ENCODE data around the gene AHRR.

Gene AHRR

GRCh38 chr5:385321-385720 lies 63.8 kb downstream of the AHRR start:
- TF ChIP-seq, protein P1, sequence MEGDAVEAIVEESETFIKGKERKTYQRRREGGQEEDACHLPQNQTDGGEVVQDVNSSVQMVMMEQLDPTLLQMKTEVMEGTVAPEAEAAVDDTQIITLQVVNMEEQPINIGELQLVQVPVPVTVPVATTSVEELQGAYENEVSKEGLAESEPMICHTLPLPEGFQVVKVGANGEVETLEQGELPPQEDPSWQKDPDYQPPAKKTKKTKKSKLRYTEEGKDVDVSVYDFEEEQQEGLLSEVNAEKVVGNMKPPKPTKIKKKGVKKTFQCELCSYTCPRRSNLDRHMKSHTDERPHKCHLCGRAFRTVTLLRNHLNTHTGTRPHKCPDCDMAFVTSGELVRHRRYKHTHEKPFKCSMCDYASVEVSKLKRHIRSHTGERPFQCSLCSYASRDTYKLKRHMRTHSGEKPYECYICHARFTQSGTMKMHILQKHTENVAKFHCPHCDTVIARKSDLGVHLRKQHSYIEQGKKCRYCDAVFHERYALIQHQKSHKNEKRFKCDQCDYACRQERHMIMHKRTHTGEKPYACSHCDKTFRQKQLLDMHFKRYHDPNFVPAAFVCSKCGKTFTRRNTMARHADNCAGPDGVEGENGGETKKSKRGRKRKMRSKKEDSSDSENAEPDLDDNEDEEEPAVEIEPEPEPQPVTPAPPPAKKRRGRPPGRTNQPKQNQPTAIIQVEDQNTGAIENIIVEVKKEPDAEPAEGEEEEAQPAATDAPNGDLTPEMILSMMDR (IDR thresholded peaks at IDR 0.05; ENCODE audit: insufficient read depth, low read depth, low read length, missing control alignments): no peak
- no peak overlapping the region for H3K4me3 ChIP-seq (ENCODE audit: low read depth, low read length)
- no peak for DNase-seq (ENCODE audit: low read depth)

DNA sequence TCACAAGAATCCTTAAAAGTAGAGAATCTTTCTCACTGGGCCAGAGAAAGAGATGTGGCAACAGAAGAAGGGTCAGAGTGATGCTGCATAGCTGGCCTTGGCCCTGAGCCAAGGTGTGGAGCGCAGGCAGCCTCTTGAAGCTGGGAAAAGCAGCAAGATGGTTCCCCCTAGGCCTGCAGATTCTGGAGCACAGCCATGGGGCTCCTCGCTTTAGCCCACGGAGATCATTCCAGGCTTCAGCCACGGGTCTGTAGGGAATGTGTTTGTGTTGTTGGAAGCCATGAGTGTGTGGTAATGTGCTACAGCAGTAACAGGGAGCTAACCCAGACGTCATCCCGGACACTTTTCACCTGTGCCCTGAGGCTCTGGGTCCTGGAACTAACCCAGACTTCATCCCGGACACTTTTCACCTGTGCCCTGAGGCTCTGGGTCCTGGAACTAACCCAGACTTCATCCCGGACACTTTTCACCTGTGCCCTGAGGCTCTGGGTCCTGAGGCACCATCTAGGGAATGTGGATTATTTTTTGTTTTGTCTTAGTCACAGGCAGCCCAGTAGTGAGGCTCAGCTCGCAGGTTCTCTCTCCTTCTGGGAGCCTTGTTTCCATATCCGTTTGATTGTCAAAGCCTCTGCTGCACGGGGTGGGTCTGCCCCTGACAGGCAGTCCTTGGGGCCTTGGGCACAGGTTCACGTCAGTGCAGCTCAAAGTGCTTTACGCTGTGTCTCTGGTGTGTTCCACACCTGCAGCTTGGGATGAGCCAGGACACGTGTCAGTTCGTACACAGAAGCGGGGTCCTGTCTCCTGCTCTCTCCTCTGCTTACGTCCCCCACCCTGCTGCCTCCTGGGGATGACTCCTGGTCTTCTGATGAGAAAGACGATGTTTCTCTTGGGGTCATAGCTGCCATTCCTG lies 65.2 kb downstream of the AHRR start:
- TF ChIP-seq, protein P1 (IDR thresholded peaks at IDR 0.05; ENCODE audit: insufficient read depth, low read depth, low read length, missing control alignments): no peak
- DNase-seq (ENCODE audit: low read depth): no peak
- no peak overlapping the region for H3K4me3 ChIP-seq (ENCODE audit: low read depth, low read length)

GRCh38 chr5:387491-388265 lies 66.2 kb downstream of the AHRR start:
- no peak overlapping the region for H3K4me3 ChIP-seq (ENCODE audit: low read depth, low read length)
- DNase-seq (ENCODE audit: low read depth): no peak
- TF ChIP-seq, protein P1 (IDR thresholded peaks at IDR 0.05; ENCODE audit: insufficient read depth, low read depth, low read length, missing control alignments): no peak

DNA sequence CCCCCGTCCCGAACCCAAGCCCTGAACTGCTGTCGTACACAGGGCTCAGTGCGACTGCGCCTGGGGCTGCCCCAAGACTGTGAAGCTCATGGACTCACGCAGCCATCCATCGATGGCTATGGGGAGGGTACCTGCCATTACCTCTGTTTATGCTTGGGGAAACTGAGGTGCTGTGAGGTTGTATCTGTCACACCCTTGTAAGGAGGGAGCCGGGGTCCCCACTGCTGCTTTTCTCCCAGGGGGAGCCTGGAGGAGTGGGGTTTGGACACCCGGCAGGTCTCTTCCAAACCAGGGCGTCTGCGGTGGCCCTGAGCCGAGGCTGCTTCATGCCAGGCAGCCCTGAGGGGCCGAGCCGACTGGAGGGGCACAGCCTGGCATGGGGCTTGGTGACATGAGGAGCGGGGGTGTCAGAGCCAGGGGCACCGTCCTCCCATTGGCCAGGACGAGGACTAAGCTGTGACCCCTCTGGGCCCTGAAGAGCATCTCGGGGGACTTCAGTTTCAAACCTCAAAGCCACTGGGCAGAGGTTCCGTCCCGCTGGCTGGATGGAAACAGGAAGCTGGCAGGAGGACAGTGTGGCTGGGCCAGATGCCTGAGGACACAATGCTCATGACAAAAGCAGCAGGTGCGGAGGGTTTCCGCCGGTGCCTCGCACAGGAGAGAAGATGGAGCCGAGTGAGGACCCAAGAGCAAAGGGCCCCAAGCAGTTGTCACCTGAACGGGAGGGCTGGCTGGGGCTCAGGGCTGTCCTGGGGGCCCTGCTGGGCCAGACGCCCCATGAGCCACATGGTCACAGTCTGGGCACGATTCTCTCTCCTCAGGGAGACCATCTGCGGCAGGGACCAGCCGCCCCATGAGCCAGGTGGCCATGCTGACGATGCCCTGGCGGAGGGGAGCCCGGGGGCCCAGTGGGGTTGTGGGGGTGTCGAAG lies 67.0 kb downstream of the AHRR start:
- TF ChIP-seq, protein P1 (IDR thresholded peaks at IDR 0.05; ENCODE audit: insufficient read depth, low read depth, low read length, missing control alignments): no peak
- no peak overlapping the region for H3K4me3 ChIP-seq (ENCODE audit: low read depth, low read length)
- no peak for DNase-seq (ENCODE audit: low read depth)

- TF ChIP-seq, protein P1 (IDR thresholded peaks at IDR 0.05; ENCODE audit: insufficient read depth, low read depth, low read length, missing control alignments): no peak
- DNase-seq (ENCODE audit: low read depth): no peak
- no peak overlapping the region for H3K4me3 ChIP-seq (ENCODE audit: low read depth, low read length)
Observed at GRCh38 chr5:389197-389821, 67.8 kb downstream of the AHRR start.
